Activated naive CD8-positive, alpha-beta T cell treated with anti-CD3 and anti-CD28 coated beads for 36 hours (primary cell): ENCODE results near the gene NFATC2. TPM values are rescaled to one million over a fixed set of nuclear protein-coding genes. Genes with fewer than 3 reads are reported as not detected.
"Not testable (repeated sequence)": the region's sequence is repeated elsewhere in the genome, so short reads cannot be mapped to it uniquely, and the experiment has no call there.

ENCODE experiments used
- DNase-seq: peaks from one replicate; pipeline ENCODE4 v3.0.0; 2021
- H3K27ac Mint-ChIP-seq: one replicate; pipeline ENCODE4 v1.8.0; 2022; ENCODE audit warnings: mild to moderate bottlenecking, moderate library complexity, mixed read lengths
- H3K27me3 Mint-ChIP-seq: one replicate; pipeline ENCODE4 v1.8.0; 2022; ENCODE audit warnings: mild to moderate bottlenecking, mixed read lengths
- H3K36me3 Mint-ChIP-seq: one replicate; pipeline ENCODE4 v1.8.0; 2021; ENCODE audit warnings: mild to moderate bottlenecking, mixed read lengths
- H3K4me1 Mint-ChIP-seq: one replicate; pipeline ENCODE4 v1.8.0; 2021; ENCODE audit warnings: mixed read lengths
- H3K4me3 Mint-ChIP-seq: one replicate; pipeline ENCODE4 v1.8.0; 2022; ENCODE audit warnings: mild to moderate bottlenecking, moderate library complexity, mixed read lengths
- H3K9me3 Mint-ChIP-seq: one replicate; pipeline ENCODE4 v1.8.0; 2022; ENCODE audit warnings: mixed read lengths
- total RNA-seq, 2 experiments: library from RNA; stranded (reverse); gene quantifications; one replicate each; pipeline ENCODE4 v1.2.3, GENCODE V29; 2021

The NFATC2 gene
- total RNA-seq, 2 experiments from 2014 or later: 31.0 to 31.7 TPM

GRCh38 chr20:51574248-51575033 is 31.9 kb upstream of the NFATC2 start:
- no peak for DNase-seq
- H3K36me3 Mint-ChIP-seq: no peaks in the 10 kb centered on the region
- no peaks in the 10 kb centered on the region for H3K27me3 Mint-ChIP-seq
- no peaks in the 10 kb centered on the region for H3K4me1 Mint-ChIP-seq
- H3K9me3 Mint-ChIP-seq: no peaks in the 10 kb centered on the region
- no peak overlapping the region for H3K4me3 Mint-ChIP-seq
- H3K27ac Mint-ChIP-seq: no peak overlapping the region

- DNase-seq: no peak
- no peak overlapping the region for H3K4me3 Mint-ChIP-seq
- H3K9me3 Mint-ChIP-seq: no peaks in the 10 kb centered on the region
- H3K27ac Mint-ChIP-seq: no peak overlapping the region
- no peaks in the 10 kb centered on the region for H3K4me1 Mint-ChIP-seq
- H3K36me3 Mint-ChIP-seq: no peaks in the 10 kb centered on the region
- peaks cover under 1% of the 10 kb centered on the region for H3K27me3 Mint-ChIP-seq
Observed at GRCh38 chr20:51573576-51574243, 31.2 kb upstream of the NFATC2 start.

GRCh38 chr20:51571460-51571794 is 28.9 kb upstream of the NFATC2 start:
- H3K36me3 Mint-ChIP-seq: no peaks in the 10 kb centered on the region
- H3K4me1 Mint-ChIP-seq: no peaks in the 10 kb centered on the region
- H3K9me3 Mint-ChIP-seq: no peaks in the 10 kb centered on the region
- no peak overlapping the region for H3K27ac Mint-ChIP-seq
- no peak overlapping the region for H3K4me3 Mint-ChIP-seq
- DNase-seq: no peak
- peaks cover 3% of the 10 kb centered on the region for H3K27me3 Mint-ChIP-seq

- Mint-ChIP-seq H3K4me1 (peaks cover 2% of the 10 kb centered on the region), H3K4me3 (no peak overlapping the region)
Observed at GRCh38 chr20:51570739-51571459, 28.4 kb upstream of the NFATC2 start.

GRCh38 chr20:51569815-51570738 is 27.6 kb upstream of the NFATC2 start:
- Mint-ChIP-seq H3K4me3 (no peak overlapping the region), H3K27me3 (peaks cover 3% of the 10 kb centered on the region), H3K36me3 (no peaks in the 10 kb centered on the region), H3K4me1 (peaks cover 2% of the 10 kb centered on the region), H3K27ac (no peak overlapping the region), H3K9me3 (no peaks in the 10 kb centered on the region)
- no peak for DNase-seq

More at GRCh38 chr20:51570739-51571459, 28.4 kb upstream of the NFATC2 start:
- no peak overlapping the region for H3K27ac Mint-ChIP-seq
- no peaks in the 10 kb centered on the region for H3K36me3 Mint-ChIP-seq
- peaks cover 3% of the 10 kb centered on the region for H3K27me3 Mint-ChIP-seq
- no peaks in the 10 kb centered on the region for H3K9me3 Mint-ChIP-seq
- no peak for DNase-seq

- H3K36me3 Mint-ChIP-seq, H3K9me3 Mint-ChIP-seq, DNase-seq, H3K4me1 Mint-ChIP-seq, H3K27ac Mint-ChIP-seq, H3K4me3 Mint-ChIP-seq: not testable (repeated sequence)
- peaks cover 13% of the 10 kb centered on the region for H3K27me3 Mint-ChIP-seq
Observed at GRCh38 chr20:51568533-51568932, 26.0 kb upstream of the NFATC2 start.

GRCh38 chr20:51567622-51568021 is 25.1 kb upstream of the NFATC2 start:
- H3K27me3 Mint-ChIP-seq: peaks cover 22% of the 10 kb centered on the region
- no peaks in the 10 kb centered on the region for H3K9me3 Mint-ChIP-seq
- no peaks in the 10 kb centered on the region for H3K36me3 Mint-ChIP-seq
- peaks cover 12% of the 10 kb centered on the region for H3K4me1 Mint-ChIP-seq
- DNase-seq: no peak
- H3K27ac Mint-ChIP-seq: no peak overlapping the region
- no peak overlapping the region for H3K4me3 Mint-ChIP-seq

GRCh38 chr20:51566594-51566993 is 24.1 kb upstream of the NFATC2 start:
- H3K4me3 Mint-ChIP-seq: no peak overlapping the region
- no peaks in the 10 kb centered on the region for H3K36me3 Mint-ChIP-seq
- peaks cover 32% of the 10 kb centered on the region for H3K27me3 Mint-ChIP-seq
- no peak for DNase-seq
- no peaks in the 10 kb centered on the region for H3K9me3 Mint-ChIP-seq
- H3K4me1 Mint-ChIP-seq: peaks cover 14% of the 10 kb centered on the region
- no peak overlapping the region for H3K27ac Mint-ChIP-seq

- Mint-ChIP-seq H3K4me1 (peaks cover 24% of the 10 kb centered on the region), H3K9me3 (no peaks in the 10 kb centered on the region)
Observed at GRCh38 chr20:51565298-51566144, 23.0 kb upstream of the NFATC2 start.

GRCh38 chr20:51563486-51564332 is 21.2 kb upstream of the NFATC2 start:
- Mint-ChIP-seq H3K9me3 (no peaks in the 10 kb centered on the region), H3K27me3 (peaks cover 61% of the 10 kb centered on the region), H3K4me1 (peaks cover 24% of the 10 kb centered on the region), H3K27ac (no peak overlapping the region), H3K36me3 (no peaks in the 10 kb centered on the region), H3K4me3 (no peak overlapping the region)
- DNase-seq: peak; percentile 33

More at GRCh38 chr20:51565298-51566144, 23.0 kb upstream of the NFATC2 start:
- no peak overlapping the region for H3K4me3 Mint-ChIP-seq
- no peak for DNase-seq
- no peak overlapping the region for H3K27ac Mint-ChIP-seq
- H3K27me3 Mint-ChIP-seq: peaks cover 43% of the 10 kb centered on the region
- H3K36me3 Mint-ChIP-seq: no peaks in the 10 kb centered on the region

GRCh38 chr20:51563174-51563485 is 20.6 kb upstream of the NFATC2 start:
- peaks cover 64% of the 10 kb centered on the region for H3K27me3 Mint-ChIP-seq
- no peak overlapping the region for H3K4me3 Mint-ChIP-seq
- H3K27ac Mint-ChIP-seq: no peak overlapping the region
- H3K9me3 Mint-ChIP-seq: no peaks in the 10 kb centered on the region
- H3K4me1 Mint-ChIP-seq: peaks cover 24% of the 10 kb centered on the region
- no peak for DNase-seq
- no peaks in the 10 kb centered on the region for H3K36me3 Mint-ChIP-seq

- Mint-ChIP-seq H3K9me3 (no peaks in the 10 kb centered on the region), H3K27me3 (peaks cover 70% of the 10 kb centered on the region), H3K4me1 (peaks cover 24% of the 10 kb centered on the region), H3K4me3 (peak overlapping the region; percentile 66), H3K36me3 (no peaks in the 10 kb centered on the region), H3K27ac (no peak overlapping the region)
- peak; percentile 13 for DNase-seq
Observed at GRCh38 chr20:51562332-51563173, 20.0 kb upstream of the NFATC2 start.

- H3K9me3 Mint-ChIP-seq: no peaks in the 10 kb centered on the region
- H3K4me3 Mint-ChIP-seq: peak overlapping the region; percentile 66
- DNase-seq: no peak
- H3K27ac Mint-ChIP-seq: no peak overlapping the region
- peaks cover 24% of the 10 kb centered on the region for H3K4me1 Mint-ChIP-seq
- H3K27me3 Mint-ChIP-seq: peaks cover 75% of the 10 kb centered on the region
- no peaks in the 10 kb centered on the region for H3K36me3 Mint-ChIP-seq
Observed at GRCh38 chr20:51562027-51562331, 19.5 kb upstream of the NFATC2 start.
